HEK293 (cell line): ENCODE measurements around the gene TMEM203.
A peak's percentile ranks its signal among the peaks of the same experiment; 100 is the strongest.

Source experiments
- CTCF ChIA-PET: fragments of 350-600 bp; formaldehyde crosslinking; extraction: SDS; loops from one replicate; lab custom pipeline; 2021; ENCODE audit warnings: antibody characterized with exemption; lab: Yijun Ruan, JAX
- POLR2A ChIA-PET: fragments of 300-600 bp; formaldehyde crosslinking; extraction: SDS; loops from one replicate; lab custom pipeline; 2020; ENCODE audit warnings: antibody characterized with exemption, inconsistent platforms; lab: Yijun Ruan, JAX
- H3K27ac ChIP-seq: fragments of 200-500 bp; sonication (Bioruptor generic); 2 replicates; pipeline ENCODE4 v1.5.1; 2014; ENCODE audit warnings: low read depth, low read length, control low read depth, inconsistent platforms; ENCODE audit errors: extremely low read depth
- H3K36me3 ChIP-seq, 2 experiments: fragments of 200-500 bp in 1 of 2; sonication (Bioruptor generic) in 1 of 2; 1 replicate in 1 of 2; 2 replicates in 1 of 2; pipeline ENCODE4 v1.5.1; 2014 to 2017; ENCODE audit warnings: inconsistent platforms in 2 of 2, low read length in 2 of 2; ENCODE audit not compliant: control insufficient read depth in 2 of 2, insufficient read depth in 1 of 2
- H3K4me1 ChIP-seq: fragments of 200-500 bp; sonication (Bioruptor generic); 2 replicates; pipeline ENCODE4 v1.5.1; 2014; ENCODE audit warnings: mild to moderate bottlenecking, low read length, inconsistent platforms; ENCODE audit not compliant: control insufficient read depth, insufficient read depth
- H3K4me3 ChIP-seq: 2 replicates; pipeline ENCODE4 v1.5.1; 2011; ENCODE audit warnings: low read depth, mild to moderate bottlenecking, control low read depth, low read length, moderate library complexity
- H3K9me3 ChIP-seq: fragments of 200-500 bp; sonication (Bioruptor generic); 2 replicates; pipeline ENCODE4 v1.5.1; 2014; ENCODE audit warnings: low read depth, low read length, inconsistent platforms; ENCODE audit not compliant: control insufficient read depth, insufficient read depth
- BCL11A ChIP-seq: fragments of 450-650 bp; formaldehyde crosslinking; IDR thresholded peaks from 2 replicates; pipeline ENCODE4 v1.5.1; 2016; ENCODE audit warnings: low read depth, missing biosample characterization, missing genetic modification characterization
- BCL11B ChIP-seq: fragments of 450-650 bp; formaldehyde crosslinking; IDR thresholded peaks from 2 replicates; pipeline ENCODE4 v1.5.1; 2016; ENCODE audit warnings: low read depth, missing biosample characterization, missing genetic modification characterization
- EGR2 ChIP-seq: fragments of 450-650 bp; formaldehyde crosslinking; IDR thresholded peaks from 2 replicates; pipeline ENCODE4 v1.5.1; 2016; ENCODE audit warnings: low read depth, missing biosample characterization, missing genetic modification characterization
- GLIS1 ChIP-seq: fragments of 450-650 bp; formaldehyde crosslinking; IDR thresholded peaks from 2 replicates; pipeline ENCODE4 v1.5.1; 2016; ENCODE audit warnings: missing biosample characterization, missing genetic modification characterization
- GLIS2 ChIP-seq: fragments of 450-650 bp; formaldehyde crosslinking; IDR thresholded peaks from 2 replicates; pipeline ENCODE4 v1.5.1; 2016; ENCODE audit warnings: missing biosample characterization, missing genetic modification characterization
- HOXA7 ChIP-seq: sonication (generic); formaldehyde crosslinking; IDR thresholded peaks from 2 replicates; pipeline ENCODE4 v1.8.1; 2022; ENCODE audit warnings: missing genetic modification reagents, borderline replicate concordance
- KLF1 ChIP-seq: fragments of 450-650 bp; formaldehyde crosslinking; IDR thresholded peaks from 2 replicates; pipeline ENCODE4 v1.5.1; 2016; ENCODE audit warnings: missing biosample characterization, missing genetic modification characterization
- KLF16 ChIP-seq: fragments of 450-650 bp; formaldehyde crosslinking; IDR thresholded peaks from 2 replicates; pipeline ENCODE4 v1.5.1; 2017; ENCODE audit warnings: missing biosample characterization, missing genetic modification characterization
- KLF17 ChIP-seq: fragments of 450-650 bp; formaldehyde crosslinking; IDR thresholded peaks from 2 replicates; pipeline ENCODE4 v1.5.1; 2016; ENCODE audit warnings: missing biosample characterization, missing genetic modification characterization
- KLF7 ChIP-seq: fragments of 450-650 bp; formaldehyde crosslinking; IDR thresholded peaks from 2 replicates; pipeline ENCODE4 v1.5.1; 2016; ENCODE audit warnings: missing biosample characterization, missing genetic modification characterization, borderline replicate concordance
- KLF9 ChIP-seq: fragments of 450-650 bp; formaldehyde crosslinking; IDR thresholded peaks from 2 replicates; pipeline ENCODE4 v1.5.1; 2016; ENCODE audit warnings: missing biosample characterization, missing genetic modification characterization, low read depth
- OSR2 ChIP-seq: fragments of 450-650 bp; formaldehyde crosslinking; IDR thresholded peaks from 2 replicates; pipeline ENCODE4 v1.5.1; 2016; ENCODE audit warnings: missing biosample characterization, missing genetic modification characterization
- OVOL3 ChIP-seq: fragments of 450-650 bp; formaldehyde crosslinking; IDR thresholded peaks from 2 replicates; pipeline ENCODE4 v1.5.1; 2016; ENCODE audit warnings: missing biosample characterization, missing genetic modification characterization
- SP3 ChIP-seq: fragments of 450-650 bp; formaldehyde crosslinking; IDR thresholded peaks from 2 replicates; pipeline ENCODE4 v1.5.1; 2016; ENCODE audit warnings: missing biosample characterization, missing genetic modification characterization
- SP7 ChIP-seq: fragments of 450-650 bp; formaldehyde crosslinking; IDR thresholded peaks from 2 replicates; pipeline ENCODE4 v1.5.1; 2016; ENCODE audit warnings: missing biosample characterization, missing genetic modification characterization
- WT1 ChIP-seq: fragments of 450-650 bp; formaldehyde crosslinking; IDR thresholded peaks from 2 replicates; pipeline ENCODE4 v1.5.1; 2016; ENCODE audit warnings: missing biosample characterization, missing genetic modification characterization
- ZBTB20 ChIP-seq: fragments of 450-650 bp; formaldehyde crosslinking; IDR thresholded peaks from 2 replicates; pipeline ENCODE4 v1.5.1; 2016; ENCODE audit warnings: missing biosample characterization, missing genetic modification characterization
- ZBTB48 ChIP-seq: fragments of 450-650 bp; formaldehyde crosslinking; IDR thresholded peaks from 2 replicates; pipeline ENCODE4 v1.5.1; 2016; ENCODE audit warnings: missing biosample characterization, missing genetic modification characterization
- ZEB2 ChIP-seq: fragments of 450-650 bp; formaldehyde crosslinking; IDR thresholded peaks from 2 replicates; pipeline ENCODE4 v1.5.1; 2016; ENCODE audit warnings: missing biosample characterization, missing genetic modification characterization
- ZFHX2 ChIP-seq: fragments of 450-650 bp; formaldehyde crosslinking; conservative IDR thresholded peaks from 2 replicates; pipeline ENCODE4 v1.5.1; 2016; ENCODE audit warnings: missing biosample characterization, missing genetic modification characterization
- ZFP69B ChIP-seq: fragments of 450-650 bp; formaldehyde crosslinking; IDR thresholded peaks from 2 replicates; pipeline ENCODE4 v1.5.1; 2016; ENCODE audit warnings: missing biosample characterization, missing genetic modification characterization
- ZNF202 ChIP-seq: fragments of 450-650 bp; formaldehyde crosslinking; IDR thresholded peaks from 2 replicates; pipeline ENCODE4 v1.5.1; 2016; ENCODE audit warnings: missing biosample characterization, missing genetic modification characterization, borderline replicate concordance
- ZNF335 ChIP-seq: fragments of 450-650 bp; formaldehyde crosslinking; conservative IDR thresholded peaks from 2 replicates; pipeline ENCODE4 v1.5.1; 2016; ENCODE audit warnings: missing biosample characterization, missing genetic modification characterization
- ZNF341 ChIP-seq: fragments of 450-650 bp; formaldehyde crosslinking; IDR thresholded peaks from 2 replicates; pipeline ENCODE4; 2016; ENCODE audit warnings: low read depth, missing biosample characterization, missing genetic modification characterization
- ZNF391 ChIP-seq: fragments of 450-650 bp; formaldehyde crosslinking; IDR thresholded peaks from 2 replicates; pipeline ENCODE4 v1.5.1; 2016; ENCODE audit warnings: low read depth, missing biosample characterization, missing genetic modification characterization, borderline replicate concordance
- ZNF433 ChIP-seq: fragments of 450-650 bp; formaldehyde crosslinking; IDR thresholded peaks from 2 replicates; pipeline ENCODE4 v1.5.1; 2016; ENCODE audit warnings: missing biosample characterization, missing genetic modification characterization, low read depth
- ZNF514 ChIP-seq: fragments of 450-650 bp; formaldehyde crosslinking; IDR thresholded peaks from 2 replicates; pipeline ENCODE4 v1.5.1; 2016; ENCODE audit warnings: missing biosample characterization, missing genetic modification characterization
- TF ChIP-seq, protein P1 (sequence below): fragments of 450-650 bp; formaldehyde crosslinking; IDR thresholded peaks from 2 replicates; pipeline ENCODE4 v1.5.1; 2016; ENCODE audit warnings: missing biosample characterization, missing genetic modification characterization
- TF ChIP-seq, protein P2 (sequence below): fragments of 450-650 bp; IDR thresholded peaks from 2 replicates; pipeline ENCODE4 v1.5.1; 2018; ENCODE audit warnings: missing biosample characterization, missing genetic modification characterization
- TF ChIP-seq, protein P3 (sequence below): fragments of 450-650 bp; formaldehyde crosslinking; IDR thresholded peaks from 2 replicates; pipeline ENCODE4 v1.5.1; 2017; ENCODE audit warnings: missing biosample characterization, mild to moderate bottlenecking, missing genetic modification characterization, moderate library complexity

Gene TMEM203

GRCh38 chr9:137168573-137168903, 36.9 kb downstream of the TMEM203 start (continued):
- peak; percentile 85 for TF ChIP-seq ZNF335

DNA sequence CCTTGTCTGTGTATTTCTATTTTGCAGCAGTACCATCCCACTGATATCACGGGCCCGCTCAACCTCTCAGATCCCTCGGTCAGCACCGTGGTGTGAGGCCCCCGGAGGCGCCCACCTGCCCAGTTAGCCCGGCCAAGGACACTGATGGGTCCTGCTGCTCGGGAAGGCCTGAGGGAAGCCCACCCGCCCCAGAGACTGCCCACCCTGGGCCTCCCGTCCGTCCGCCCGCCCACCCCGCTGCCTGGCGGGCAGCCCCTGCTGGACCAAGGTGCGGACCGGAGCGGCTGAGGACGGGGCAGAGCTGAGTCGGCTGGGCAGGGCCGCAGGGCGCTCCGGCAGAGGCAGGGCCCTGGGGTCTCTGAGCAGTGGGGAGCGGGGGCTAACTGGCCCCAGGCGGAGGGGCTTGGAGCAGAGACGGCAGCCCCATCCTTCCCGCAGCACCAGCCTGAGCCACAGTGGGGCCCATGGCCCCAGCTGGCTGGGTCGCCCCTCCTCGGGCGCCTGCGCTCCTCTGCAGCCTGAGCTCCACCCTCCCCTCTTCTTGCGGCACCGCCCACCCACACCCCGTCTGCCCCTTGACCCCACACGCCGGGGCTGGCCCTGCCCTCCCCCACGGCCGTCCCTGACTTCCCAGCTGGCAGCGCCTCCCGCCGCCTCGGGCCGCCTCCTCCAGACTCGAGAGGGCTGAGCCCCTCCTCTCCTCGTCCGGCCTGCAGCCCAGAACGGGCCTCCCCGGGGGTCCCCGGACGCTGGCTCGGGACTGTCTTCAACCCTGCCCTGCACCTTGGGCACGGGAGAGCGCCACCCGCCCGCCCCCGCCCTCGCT, 37.5 kb downstream of the TMEM203 start:
- ChIA-PET CTCF (interaction anchor here (1.6 kb wide), 1 partner anchor 22 kb away, joined by 4 read pairs; no protein-coding TSS in a partner anchor), POLR2A (interaction anchor here (0.6 to 7.4 kb wide), 8 partner anchors 8 to 89 kb away, joined by 3 to 53 read pairs (median 6); partner anchors contain the start of genes ANAPC2 and SSNA1)
- Histone ChIP-seq H3K4me3 (no peak overlapping the region; the same call in 1 of the 2 replicates), H3K4me1 (no peaks in the 10 kb centered on the region; the same call in 1 of the 2 replicates), H3K27ac (no peak overlapping the region), H3K9me3 (no peaks in the 10 kb centered on the region), H3K36me3 (no peaks in the 10 kb centered on the region)
- peak; percentile 89 for TF ChIP-seq ZFHX2 (tag by site-specific recombination)
- TF ChIP-seq, protein P1, sequence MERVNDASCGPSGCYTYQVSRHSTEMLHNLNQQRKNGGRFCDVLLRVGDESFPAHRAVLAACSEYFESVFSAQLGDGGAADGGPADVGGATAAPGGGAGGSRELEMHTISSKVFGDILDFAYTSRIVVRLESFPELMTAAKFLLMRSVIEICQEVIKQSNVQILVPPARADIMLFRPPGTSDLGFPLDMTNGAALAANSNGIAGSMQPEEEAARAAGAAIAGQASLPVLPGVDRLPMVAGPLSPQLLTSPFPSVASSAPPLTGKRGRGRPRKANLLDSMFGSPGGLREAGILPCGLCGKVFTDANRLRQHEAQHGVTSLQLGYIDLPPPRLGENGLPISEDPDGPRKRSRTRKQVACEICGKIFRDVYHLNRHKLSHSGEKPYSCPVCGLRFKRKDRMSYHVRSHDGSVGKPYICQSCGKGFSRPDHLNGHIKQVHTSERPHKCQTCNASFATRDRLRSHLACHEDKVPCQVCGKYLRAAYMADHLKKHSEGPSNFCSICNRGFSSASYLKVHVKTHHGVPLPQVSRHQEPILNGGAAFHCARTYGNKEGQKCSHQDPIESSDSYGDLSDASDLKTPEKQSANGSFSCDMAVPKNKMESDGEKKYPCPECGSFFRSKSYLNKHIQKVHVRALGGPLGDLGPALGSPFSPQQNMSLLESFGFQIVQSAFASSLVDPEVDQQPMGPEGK (tag by site-specific recombination), result peak; percentile 81
- TF ChIP-seq SP7, result peak; percentile 66
- no peak for TF ChIP-seq ZEB2 (tag by site-specific recombination)
- TF ChIP-seq OSR2 (tag by site-specific recombination), result 0 out of 2 replicates have a peak, but pooled peaks have one; percentile 28
- TF ChIP-seq ZNF433 (tag by site-specific recombination), result no peak
- no peak for TF ChIP-seq ZBTB20 (tag by site-specific recombination)
- TF ChIP-seq ZNF391 (tag by site-specific recombination), result 0 out of 2 replicates have a peak, but pooled peaks have one; percentile 35
- no peak for TF ChIP-seq ZNF202 (tag by site-specific recombination)
- TF ChIP-seq GLIS1 (tag by site-specific recombination), result peak; percentile 89
- TF ChIP-seq BCL11B (tag by site-specific recombination), result peak; percentile 47
- TF ChIP-seq, protein P2, sequence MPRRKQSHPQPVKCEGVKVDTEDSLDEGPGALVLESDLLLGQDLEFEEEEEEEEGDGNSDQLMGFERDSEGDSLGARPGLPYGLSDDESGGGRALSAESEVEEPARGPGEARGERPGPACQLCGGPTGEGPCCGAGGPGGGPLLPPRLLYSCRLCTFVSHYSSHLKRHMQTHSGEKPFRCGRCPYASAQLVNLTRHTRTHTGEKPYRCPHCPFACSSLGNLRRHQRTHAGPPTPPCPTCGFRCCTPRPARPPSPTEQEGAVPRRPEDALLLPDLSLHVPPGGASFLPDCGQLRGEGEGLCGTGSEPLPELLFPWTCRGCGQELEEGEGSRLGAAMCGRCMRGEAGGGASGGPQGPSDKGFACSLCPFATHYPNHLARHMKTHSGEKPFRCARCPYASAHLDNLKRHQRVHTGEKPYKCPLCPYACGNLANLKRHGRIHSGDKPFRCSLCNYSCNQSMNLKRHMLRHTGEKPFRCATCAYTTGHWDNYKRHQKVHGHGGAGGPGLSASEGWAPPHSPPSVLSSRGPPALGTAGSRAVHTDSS (tag by site-specific recombination), result no peak
- TF ChIP-seq KLF16 (tag by site-specific recombination), result peak; percentile 65; the same call in 1 of the 2 replicates
- TF ChIP-seq ZNF341 (tag by site-specific recombination), result peak; percentile 13; the same call in 1 of the 2 replicates
- peak; percentile 100 for TF ChIP-seq KLF1 (tag by site-specific recombination)
- TF ChIP-seq HOXA7 (CRISPR knock-in tag), result no peak
- TF ChIP-seq KLF9 (tag by site-specific recombination), result peak; percentile 60; the same call in 1 of the 2 replicates
- no peak for TF ChIP-seq ZBTB48
- no peak for TF ChIP-seq OVOL3 (tag by site-specific recombination)
- TF ChIP-seq, protein P3, sequence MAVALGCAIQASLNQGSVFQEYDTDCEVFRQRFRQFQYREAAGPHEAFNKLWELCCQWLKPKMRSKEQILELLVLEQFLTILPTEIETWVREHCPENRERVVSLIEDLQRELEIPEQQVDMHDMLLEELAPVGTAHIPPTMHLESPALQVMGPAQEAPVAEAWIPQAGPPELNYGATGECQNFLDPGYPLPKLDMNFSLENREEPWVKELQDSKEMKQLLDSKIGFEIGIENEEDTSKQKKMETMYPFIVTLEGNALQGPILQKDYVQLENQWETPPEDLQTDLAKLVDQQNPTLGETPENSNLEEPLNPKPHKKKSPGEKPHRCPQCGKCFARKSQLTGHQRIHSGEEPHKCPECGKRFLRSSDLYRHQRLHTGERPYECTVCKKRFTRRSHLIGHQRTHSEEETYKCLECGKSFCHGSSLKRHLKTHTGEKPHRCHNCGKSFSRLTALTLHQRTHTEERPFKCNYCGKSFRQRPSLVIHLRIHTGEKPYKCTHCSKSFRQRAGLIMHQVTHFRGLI, result no peak
- peak; percentile 89 for TF ChIP-seq KLF17
- TF ChIP-seq BCL11A (tag by site-specific recombination), result peak; percentile 77
- peak; percentile 78 for TF ChIP-seq EGR2 (tag by site-specific recombination)
- peak; percentile 94 for TF ChIP-seq GLIS2 (tag by site-specific recombination)
- peak; percentile 58 for TF ChIP-seq WT1 (tag by site-specific recombination)
- TF ChIP-seq ZFP69B (tag by site-specific recombination), result peak; percentile 92
- peak; percentile 52; the same call in 1 of the 2 replicates for TF ChIP-seq KLF7 (tag by site-specific recombination)
- peak; percentile 90 for TF ChIP-seq SP3 (tag by site-specific recombination)
- no peak for TF ChIP-seq ZNF514 (tag by site-specific recombination)
